HepG2 (cell line): ENCODE data around the gene KREMEN1. TPM values are rescaled to one million over a fixed set of nuclear protein-coding genes. Genes with fewer than 3 reads are reported as not detected.
A peak's percentile ranks its signal among the peaks of the same experiment; 100 is the strongest.

Experiments used
- ERF ChIP-seq: IDR thresholded peaks from 2 replicates; pipeline ENCODE4 v1.6.1; 2018; ENCODE audit warnings: missing biosample characterization, missing genetic modification reagents
- HIVEP1 ChIP-seq: sonication (generic); formaldehyde crosslinking; IDR thresholded peaks from 2 replicates; pipeline ENCODE4 v1.4.0; 2020; ENCODE audit warnings: mild to moderate bottlenecking, missing genetic modification reagents
- KAT2B ChIP-seq: fragments of 150-350 bp; IDR thresholded peaks from 2 replicates; pipeline ENCODE4 v1.6.1; 2014; ENCODE audit warnings: low read depth, low read length, borderline replicate concordance
- KDM1A ChIP-seq: IDR thresholded peaks from 2 replicates; pipeline ENCODE4 v1.6.1; 2016; ENCODE audit warnings: missing compliant biosample characterization
- MED1 ChIP-seq: sonication (generic); formaldehyde crosslinking; IDR thresholded peaks from 2 replicates; pipeline ENCODE4 v1.4.0; 2020; ENCODE audit warnings: missing genetic modification reagents
- NFIB ChIP-seq: sonication (generic); formaldehyde crosslinking; IDR thresholded peaks from 2 replicates; pipeline ENCODE4 v1.9.0; 2021; ENCODE audit warnings: missing genetic modification reagents, mild to moderate bottlenecking, borderline replicate concordance
- PRMT3 ChIP-seq: sonication (generic); formaldehyde crosslinking; IDR thresholded peaks from 2 replicates; pipeline ENCODE4 v1.8.1; 2022; ENCODE audit warnings: low read depth, mild to moderate bottlenecking, moderate library complexity, missing genetic modification reagents, borderline replicate concordance
- RXRB ChIP-seq: IDR thresholded peaks from 2 replicates; pipeline ENCODE4 v1.6.1; 2016; ENCODE audit warnings: borderline replicate concordance, missing genetic modification reagents, missing compliant biosample characterization
- ZKSCAN1 ChIP-seq: fragments of 150-350 bp; IDR thresholded peaks from 2 replicates; pipeline ENCODE4 v1.6.1; 2014; ENCODE audit warnings: low read length
- ZNF326 ChIP-seq: sonication (generic); formaldehyde crosslinking; IDR thresholded peaks from 2 replicates; pipeline ENCODE4 v1.4.0; 2020; ENCODE audit warnings: missing genetic modification reagents, borderline replicate concordance
- ZNF333 ChIP-seq: sonication (generic); formaldehyde crosslinking; IDR thresholded peaks from 2 replicates; pipeline ENCODE4 v1.4.0; 2020; ENCODE audit warnings: mild to moderate bottlenecking, missing genetic modification reagents, borderline replicate concordance
- ZNF430 ChIP-seq: sonication (generic); formaldehyde crosslinking; IDR thresholded peaks from 2 replicates; pipeline ENCODE4 v1.9.0; 2021; ENCODE audit warnings: mild to moderate bottlenecking, missing genetic modification reagents
- ZNF724P ChIP-seq: sonication (generic); formaldehyde crosslinking; IDR thresholded peaks from 2 replicates; pipeline ENCODE4 v1.8.0; 2022; ENCODE audit warnings: missing genetic modification reagents, borderline replicate concordance
- ZNF761 ChIP-seq: sonication (generic); formaldehyde crosslinking; conservative IDR thresholded peaks from 2 replicates; pipeline ENCODE4 v1.4.0; 2020; ENCODE audit warnings: mild to moderate bottlenecking, missing genetic modification reagents
- ZNF879 ChIP-seq: sonication (generic); formaldehyde crosslinking; IDR thresholded peaks from 2 replicates; pipeline ENCODE4 v1.8.1; 2023; ENCODE audit warnings: missing genetic modification reagents
- polyA plus RNA-seq, 8 experiments: library from polyadenylated mRNA; depleted of rRNA in 3 of 8; stranded (reverse) in 7 of 8; unstranded in 1 of 8; fragments of >200 nt; fragmentation: Illumina TruSeq in 4 of 8; extraction: Trizol in 4 of 8; gene quantifications; 2 replicates each; pipeline versions ENCODE4 v1.2.1 to v1.2.3, GENCODE V29; 2011 to 2016; ENCODE audit warnings: low read depth in 4 of 8, missing spikeins in 1 of 8, mixed read lengths in 1 of 8; ENCODE audit not compliant: insufficient read depth in 1 of 8
- total RNA-seq, 5 experiments: library from RNA; depleted of rRNA; stranded (reverse); fragments of >200 nt; fragmentation: Illumina TruSeq; extraction: Trizol; gene quantifications; 2 replicates each; pipeline ENCODE4 v1.2.3, GENCODE V29; 2016; ENCODE audit warnings: low read depth in 1 of 5
- TF ChIP-seq, protein P1 (sequence below): sonication (generic); formaldehyde crosslinking; IDR thresholded peaks from 2 replicates; pipeline ENCODE4 v1.5.1; 2020; ENCODE audit warnings: mild to moderate bottlenecking, missing genetic modification reagents, moderate library complexity
- TF ChIP-seq, protein P2 (sequence below): sonication (generic); formaldehyde crosslinking; IDR thresholded peaks from 2 replicates; pipeline ENCODE4 v1.5.0; 2020; ENCODE audit warnings: missing genetic modification reagents
- TF ChIP-seq, protein P3 (sequence below): sonication (generic); formaldehyde crosslinking; conservative IDR thresholded peaks from 2 replicates; pipeline ENCODE4 v1.4.0; 2020; ENCODE audit warnings: missing genetic modification reagents
- TF ChIP-seq, protein P4 (sequence below): IDR thresholded peaks from 2 replicates; pipeline ENCODE4 v1.6.1; 2016; ENCODE audit warnings: low read depth
- TF ChIP-seq, protein P5 (sequence below): sonication (generic); formaldehyde crosslinking; IDR thresholded peaks from 2 replicates; pipeline ENCODE4 v1.4.0; 2020; ENCODE audit warnings: missing genetic modification reagents

The KREMEN1 gene
- total and polyA plus RNA-seq, 2 of the 13 experiments (the other 11 are each of a cell fraction or from before 2014, with no cell fraction given) = 9.8 to 13.8 TPM

DNA sequence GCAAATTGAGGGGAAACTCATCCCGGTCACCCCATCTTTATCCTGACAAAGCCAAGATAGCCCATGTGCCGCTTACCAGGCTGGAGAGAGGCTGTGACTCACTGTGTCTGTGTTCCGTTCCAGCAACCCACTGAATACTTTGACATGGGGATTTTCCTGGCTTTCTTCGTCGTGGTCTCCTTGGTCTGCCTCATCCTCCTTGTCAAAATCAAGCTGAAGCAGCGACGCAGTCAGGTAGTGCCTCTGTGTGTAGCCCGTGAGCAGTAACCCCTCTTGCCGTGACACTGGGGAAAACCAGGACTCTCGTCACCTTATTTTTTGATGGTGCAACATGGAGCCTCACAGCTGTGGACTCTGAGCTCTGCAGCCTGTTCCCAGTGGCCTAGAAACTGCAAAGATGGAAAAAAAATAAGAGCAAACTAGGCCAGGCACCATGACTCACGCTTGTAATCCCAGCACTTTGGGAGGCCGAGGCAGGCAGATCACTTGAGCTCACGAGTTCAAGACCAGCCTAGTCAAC lies 28.1 kb upstream of the KREMEN1 start (continued):
- TF ChIP-seq, protein P1, sequence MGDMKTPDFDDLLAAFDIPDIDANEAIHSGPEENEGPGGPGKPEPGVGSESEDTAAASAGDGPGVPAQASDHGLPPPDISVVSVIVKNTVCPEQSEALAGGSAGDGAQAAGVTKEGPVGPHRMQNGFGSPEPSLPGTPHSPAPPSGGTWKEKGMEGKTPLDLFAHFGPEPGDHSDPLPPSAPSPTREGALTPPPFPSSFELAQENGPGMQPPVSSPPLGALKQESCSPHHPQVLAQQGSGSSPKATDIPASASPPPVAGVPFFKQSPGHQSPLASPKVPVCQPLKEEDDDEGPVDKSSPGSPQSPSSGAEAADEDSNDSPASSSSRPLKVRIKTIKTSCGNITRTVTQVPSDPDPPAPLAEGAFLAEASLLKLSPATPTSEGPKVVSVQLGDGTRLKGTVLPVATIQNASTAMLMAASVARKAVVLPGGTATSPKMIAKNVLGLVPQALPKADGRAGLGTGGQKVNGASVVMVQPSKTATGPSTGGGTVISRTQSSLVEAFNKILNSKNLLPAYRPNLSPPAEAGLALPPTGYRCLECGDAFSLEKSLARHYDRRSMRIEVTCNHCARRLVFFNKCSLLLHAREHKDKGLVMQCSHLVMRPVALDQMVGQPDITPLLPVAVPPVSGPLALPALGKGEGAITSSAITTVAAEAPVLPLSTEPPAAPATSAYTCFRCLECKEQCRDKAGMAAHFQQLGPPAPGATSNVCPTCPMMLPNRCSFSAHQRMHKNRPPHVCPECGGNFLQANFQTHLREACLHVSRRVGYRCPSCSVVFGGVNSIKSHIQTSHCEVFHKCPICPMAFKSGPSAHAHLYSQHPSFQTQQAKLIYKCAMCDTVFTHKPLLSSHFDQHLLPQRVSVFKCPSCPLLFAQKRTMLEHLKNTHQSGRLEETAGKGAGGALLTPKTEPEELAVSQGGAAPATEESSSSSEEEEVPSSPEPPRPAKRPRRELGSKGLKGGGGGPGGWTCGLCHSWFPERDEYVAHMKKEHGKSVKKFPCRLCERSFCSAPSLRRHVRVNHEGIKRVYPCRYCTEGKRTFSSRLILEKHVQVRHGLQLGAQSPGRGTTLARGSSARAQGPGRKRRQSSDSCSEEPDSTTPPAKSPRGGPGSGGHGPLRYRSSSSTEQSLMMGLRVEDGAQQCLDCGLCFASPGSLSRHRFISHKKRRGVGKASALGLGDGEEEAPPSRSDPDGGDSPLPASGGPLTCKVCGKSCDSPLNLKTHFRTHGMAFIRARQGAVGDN = peak; percentile 46
- no peak for TF ChIP-seq ERF (CRISPR knock-in tag)
- TF ChIP-seq, protein P2, sequence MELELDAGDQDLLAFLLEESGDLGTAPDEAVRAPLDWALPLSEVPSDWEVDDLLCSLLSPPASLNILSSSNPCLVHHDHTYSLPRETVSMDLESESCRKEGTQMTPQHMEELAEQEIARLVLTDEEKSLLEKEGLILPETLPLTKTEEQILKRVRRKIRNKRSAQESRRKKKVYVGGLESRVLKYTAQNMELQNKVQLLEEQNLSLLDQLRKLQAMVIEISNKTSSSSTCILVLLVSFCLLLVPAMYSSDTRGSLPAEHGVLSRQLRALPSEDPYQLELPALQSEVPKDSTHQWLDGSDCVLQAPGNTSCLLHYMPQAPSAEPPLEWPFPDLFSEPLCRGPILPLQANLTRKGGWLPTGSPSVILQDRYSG (CRISPR knock-in tag) = no peak
- no peak for TF ChIP-seq ZKSCAN1
- no peak for TF ChIP-seq ZNF333
- TF ChIP-seq, protein P3, sequence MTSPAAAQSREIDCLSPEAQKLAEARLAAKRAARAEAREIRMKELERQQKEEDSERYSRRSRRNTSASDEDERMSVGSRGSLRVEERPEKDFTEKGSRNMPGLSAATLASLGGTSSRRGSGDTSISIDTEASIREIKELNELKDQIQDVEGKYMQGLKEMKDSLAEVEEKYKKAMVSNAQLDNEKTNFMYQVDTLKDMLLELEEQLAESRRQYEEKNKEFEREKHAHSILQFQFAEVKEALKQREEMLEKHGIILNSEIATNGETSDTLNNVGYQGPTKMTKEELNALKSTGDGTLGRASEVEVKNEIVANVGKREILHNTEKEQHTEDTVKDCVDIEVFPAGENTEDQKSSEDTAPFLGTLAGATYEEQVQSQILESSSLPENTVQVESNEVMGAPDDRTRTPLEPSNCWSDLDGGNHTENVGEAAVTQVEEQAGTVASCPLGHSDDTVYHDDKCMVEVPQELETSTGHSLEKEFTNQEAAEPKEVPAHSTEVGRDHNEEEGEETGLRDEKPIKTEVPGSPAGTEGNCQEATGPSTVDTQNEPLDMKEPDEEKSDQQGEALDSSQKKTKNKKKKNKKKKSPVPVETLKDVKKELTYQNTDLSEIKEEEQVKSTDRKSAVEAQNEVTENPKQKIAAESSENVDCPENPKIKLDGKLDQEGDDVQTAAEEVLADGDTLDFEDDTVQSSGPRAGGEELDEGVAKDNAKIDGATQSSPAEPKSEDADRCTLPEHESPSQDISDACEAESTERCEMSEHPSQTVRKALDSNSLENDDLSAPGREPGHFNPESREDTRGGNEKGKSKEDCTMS (CRISPR knock-in tag) = no peak
- TF ChIP-seq HIVEP1 = no peak
- TF ChIP-seq, protein P4, sequence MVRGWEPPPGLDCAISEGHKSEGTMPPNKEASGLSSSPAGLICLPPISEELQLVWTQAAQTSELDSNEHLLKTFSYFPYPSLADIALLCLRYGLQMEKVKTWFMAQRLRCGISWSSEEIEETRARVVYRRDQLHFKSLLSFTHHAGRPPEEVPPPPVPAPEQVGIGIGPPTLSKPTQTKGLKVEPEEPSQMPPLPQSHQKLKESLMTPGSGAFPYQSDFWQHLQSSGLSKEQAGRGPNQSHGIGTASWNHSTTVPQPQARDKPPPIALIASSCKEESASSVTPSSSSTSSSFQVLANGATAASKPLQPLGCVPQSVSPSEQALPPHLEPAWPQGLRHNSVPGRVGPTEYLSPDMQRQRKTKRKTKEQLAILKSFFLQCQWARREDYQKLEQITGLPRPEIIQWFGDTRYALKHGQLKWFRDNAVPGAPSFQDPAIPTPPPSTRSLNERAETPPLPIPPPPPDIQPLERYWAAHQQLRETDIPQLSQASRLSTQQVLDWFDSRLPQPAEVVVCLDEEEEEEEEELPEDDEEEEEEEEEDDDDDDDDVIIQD = peak; percentile 55; the same call in 1 of the 2 replicates
- TF ChIP-seq ZNF761 (CRISPR knock-in tag) = no peak
- TF ChIP-seq MED1 (CRISPR knock-in tag) = 0 out of 2 replicates have a peak, but pooled peaks have one; percentile 5
- TF ChIP-seq ZNF724P = no peak
- no peak for TF ChIP-seq KDM1A (CRISPR knock-in tag)
- TF ChIP-seq ZNF326 (CRISPR knock-in tag) = no peak
- no peak for TF ChIP-seq ZNF879 (CRISPR knock-in tag)
- no peak for TF ChIP-seq KAT2B
- no peak for TF ChIP-seq NFIB (CRISPR knock-in tag)
- TF ChIP-seq, protein P5, sequence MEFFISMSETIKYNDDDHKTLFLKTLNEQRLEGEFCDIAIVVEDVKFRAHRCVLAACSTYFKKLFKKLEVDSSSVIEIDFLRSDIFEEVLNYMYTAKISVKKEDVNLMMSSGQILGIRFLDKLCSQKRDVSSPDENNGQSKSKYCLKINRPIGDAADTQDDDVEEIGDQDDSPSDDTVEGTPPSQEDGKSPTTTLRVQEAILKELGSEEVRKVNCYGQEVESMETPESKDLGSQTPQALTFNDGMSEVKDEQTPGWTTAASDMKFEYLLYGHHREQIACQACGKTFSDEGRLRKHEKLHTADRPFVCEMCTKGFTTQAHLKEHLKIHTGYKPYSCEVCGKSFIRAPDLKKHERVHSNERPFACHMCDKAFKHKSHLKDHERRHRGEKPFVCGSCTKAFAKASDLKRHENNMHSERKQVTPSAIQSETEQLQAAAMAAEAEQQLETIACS (CRISPR knock-in tag) = no peak
- TF ChIP-seq ZNF430 = no peak
- TF ChIP-seq PRMT3 = no peak
- TF ChIP-seq RXRB = peak; percentile 41
